RCC 7860 (cell line): ENCODE measurements around the gene PPP1R3A.

ENCODE experiments used
- DNase-seq: peaks from one replicate; pipeline ENCODE4 v3.0.0-alpha.2; 2015; ENCODE audit warnings: low spot score
- FAIRE-seq: peaks from 2 replicates; lab custom pipeline; 2012; peaks lifted over from hg19 to GRCh38; lab: Jason Lieb, UNC

The PPP1R3A gene

DNA sequence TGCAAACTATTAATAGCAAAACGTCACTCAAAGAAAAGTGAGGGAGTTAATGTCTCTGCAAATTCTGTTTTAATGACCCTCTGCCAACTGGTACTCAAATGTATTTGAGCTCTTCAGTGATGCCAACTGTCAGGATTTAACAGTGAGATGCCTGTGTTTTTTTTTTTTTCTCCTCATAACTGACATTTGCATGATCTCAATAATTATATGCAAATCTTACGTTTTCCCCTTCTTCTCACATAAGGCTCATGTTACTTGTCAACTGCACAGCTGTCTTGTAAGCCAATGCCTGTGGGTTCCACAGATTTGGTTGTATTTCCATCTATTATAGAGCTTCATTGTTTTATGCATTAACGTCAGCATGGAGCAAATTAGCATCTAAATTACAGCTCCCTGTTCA, 38.2 kb downstream of the PPP1R3A start:
- DNase-seq = no peak
- FAIRE-seq = no peak

DNA sequence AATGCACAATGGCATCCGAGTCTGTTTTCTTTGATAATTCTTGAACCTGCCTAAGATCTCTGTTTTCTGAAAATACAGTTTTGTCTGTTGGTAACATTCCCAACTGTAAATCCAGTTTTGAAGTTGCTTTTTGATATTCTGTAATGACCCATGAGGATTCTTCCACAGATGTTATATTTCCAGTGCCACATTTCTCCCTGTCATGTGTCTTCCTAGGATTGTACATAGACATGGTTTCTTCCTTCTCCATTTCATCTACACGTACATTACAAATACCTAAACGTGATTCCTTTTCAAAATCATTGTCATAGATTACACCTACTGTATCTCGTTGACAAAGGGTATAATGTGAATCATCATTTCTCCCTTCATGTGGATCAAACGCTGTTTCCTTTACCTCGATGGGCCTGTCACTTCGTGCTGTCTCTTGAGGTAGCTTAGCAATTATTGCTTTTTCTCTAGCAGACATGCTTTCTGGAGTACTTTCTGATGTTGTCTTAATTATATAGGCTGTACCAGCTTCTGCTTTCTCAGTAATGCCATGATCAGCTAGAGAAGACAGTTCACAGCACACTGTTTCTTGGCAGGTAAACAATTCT, 40.3 kb downstream of the PPP1R3A start:
- no peak for DNase-seq
- no peak for FAIRE-seq

DNA sequence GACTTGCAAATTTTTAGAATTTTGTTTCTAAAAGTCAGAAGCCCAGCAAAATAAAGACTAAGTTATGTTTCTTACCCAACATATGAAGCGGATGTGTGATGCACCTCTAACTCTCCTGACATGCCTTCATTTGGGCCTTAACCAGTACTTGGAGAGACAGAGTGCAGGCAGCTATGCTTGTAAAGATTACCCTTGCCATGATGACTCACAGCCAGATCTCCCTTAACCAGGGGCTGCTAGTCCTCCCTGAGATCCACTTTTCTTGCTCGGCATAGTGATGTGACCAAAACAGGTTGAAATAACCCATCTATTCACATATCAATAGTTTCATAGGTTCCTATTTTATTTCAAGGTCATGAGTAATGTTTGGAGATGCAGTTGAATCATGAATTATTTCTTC, 43.6 kb downstream of the PPP1R3A start:
- DNase-seq = no peak
- no peak for FAIRE-seq

DNA sequence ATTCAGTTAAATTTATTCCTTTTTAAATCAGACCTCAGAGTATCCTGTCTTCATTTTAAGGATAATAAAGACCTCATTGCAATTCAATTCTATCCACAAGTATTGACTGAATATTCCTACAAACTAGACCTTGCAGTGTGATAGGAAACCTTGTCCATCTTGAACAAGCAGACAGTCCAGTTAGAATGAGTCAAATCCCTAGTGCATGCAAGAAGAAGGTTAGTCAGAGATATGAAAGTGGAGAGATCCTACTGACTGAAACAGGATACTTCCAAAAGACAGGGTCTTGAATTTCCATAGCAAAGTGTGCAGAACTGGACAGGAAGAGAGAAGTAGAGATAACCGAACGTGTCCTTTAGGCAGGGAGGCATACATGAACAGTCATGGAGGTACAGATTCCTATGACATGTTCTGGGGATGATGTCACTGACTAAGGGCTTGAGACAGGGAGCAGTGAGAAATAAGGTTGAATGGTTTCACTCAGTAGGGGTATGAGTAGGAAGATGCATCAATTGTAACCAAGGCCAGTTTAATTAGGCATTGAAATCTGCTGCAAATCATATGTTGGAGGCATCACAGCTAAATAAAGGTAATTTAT, 45.2 kb downstream of the PPP1R3A start:
- DNase-seq (no peak), FAIRE-seq (no peak)

DNA sequence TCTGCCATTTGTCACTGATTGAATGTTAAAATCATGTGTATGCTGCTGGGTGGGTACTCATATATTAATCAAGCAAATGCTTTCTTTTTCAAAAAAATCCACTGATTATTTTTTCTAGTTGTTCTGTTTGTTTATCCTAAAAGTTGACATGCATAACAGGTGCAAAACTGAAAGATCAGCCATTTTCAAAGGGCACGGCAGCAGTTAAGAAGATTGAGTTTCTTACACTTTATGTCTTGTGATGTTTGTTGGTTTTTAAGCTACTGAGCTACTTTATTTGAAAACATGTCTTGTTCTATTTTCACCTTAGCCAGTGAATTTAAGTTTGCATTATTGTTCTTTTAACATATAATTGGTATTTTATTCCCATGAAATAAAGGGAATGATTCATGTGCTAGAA, 45.8 kb downstream of the PPP1R3A start:
- DNase-seq = no peak
- FAIRE-seq = no peak

DNA sequence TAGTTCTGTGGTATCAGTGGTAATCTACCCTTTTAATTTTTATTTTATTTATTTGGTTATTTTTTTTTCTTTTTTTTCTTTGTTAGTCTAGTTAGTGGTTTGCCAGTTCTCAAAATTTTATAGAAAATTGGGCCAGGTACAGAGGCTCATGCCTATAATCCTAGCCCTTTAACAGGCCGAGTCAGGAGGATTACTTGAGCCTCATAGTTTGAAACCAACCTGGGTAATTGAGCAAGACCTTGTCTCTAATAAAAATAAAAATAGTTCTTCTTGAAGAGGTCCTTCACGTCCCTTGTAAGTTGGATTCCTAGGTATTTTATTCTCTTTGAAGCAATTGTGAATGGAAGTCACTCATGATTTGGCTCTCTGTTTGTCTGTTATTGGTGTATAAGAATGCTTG, 51.5 kb downstream of the PPP1R3A start:
- no peak for DNase-seq
- FAIRE-seq = no peak

DNA sequence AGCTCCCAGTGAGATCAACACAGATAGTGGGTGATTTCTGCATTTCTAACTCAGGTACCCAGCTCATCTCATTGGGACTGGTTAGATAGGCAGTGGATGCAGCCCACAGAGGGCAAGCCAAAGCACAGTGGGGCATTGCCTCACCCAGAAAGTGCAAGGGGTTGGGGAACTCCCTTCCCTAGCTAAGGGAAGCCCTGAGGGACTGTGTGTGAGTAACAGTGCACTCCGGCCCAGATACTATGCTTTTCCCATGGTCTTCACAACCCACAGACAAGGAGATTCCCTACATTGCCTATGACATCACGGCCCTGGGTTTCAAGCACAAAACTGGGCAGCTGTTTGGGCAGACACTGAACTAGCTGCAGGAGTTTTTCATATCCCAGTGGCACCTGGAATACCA, 62.8 kb downstream of the PPP1R3A start:
- FAIRE-seq = no peak

DNA sequence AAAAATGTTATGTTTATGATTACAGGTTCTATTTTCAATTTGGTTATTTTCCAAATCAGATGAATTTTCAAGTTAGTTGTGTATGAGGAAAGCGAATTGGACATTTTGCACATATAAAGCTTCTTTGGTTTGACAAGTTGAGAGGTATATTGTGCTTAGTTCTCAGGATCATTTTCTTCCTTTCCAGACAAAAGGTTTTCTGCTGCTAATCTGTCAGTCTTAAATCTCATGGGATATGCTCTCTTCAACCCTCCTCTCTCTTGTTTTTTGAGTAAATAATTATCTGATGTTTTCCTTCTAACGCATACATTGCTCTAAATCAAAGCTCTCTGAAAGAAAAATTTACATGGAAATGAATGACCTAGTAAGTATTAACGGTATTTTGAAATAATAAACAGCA, 77.9 kb downstream of the PPP1R3A start:
- FAIRE-seq (no peak), DNase-seq (no peak)

More for the DNA sequence above, 62.8 kb downstream of the PPP1R3A start:
- no peak for DNase-seq

DNA sequence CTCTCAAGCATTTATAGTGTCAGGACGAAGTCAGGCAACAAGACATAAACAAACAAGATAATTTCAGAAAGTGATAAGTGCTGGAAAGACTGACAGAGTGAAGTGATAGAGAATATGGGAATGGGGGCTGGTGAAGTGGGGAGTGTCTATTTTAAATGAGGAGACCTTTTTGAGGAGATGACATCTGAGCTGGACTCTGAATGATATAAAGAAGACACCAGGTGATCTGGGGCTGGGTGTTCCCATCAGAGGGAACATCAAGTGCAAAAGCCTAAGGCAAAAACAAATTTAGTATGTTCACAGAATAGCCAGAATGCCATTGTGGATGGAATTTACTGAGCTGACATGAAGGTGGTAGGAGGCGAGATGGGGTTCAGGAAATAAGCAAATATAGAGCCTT, 83.4 kb downstream of the PPP1R3A start:
- DNase-seq (no peak), FAIRE-seq (no peak)

DNA sequence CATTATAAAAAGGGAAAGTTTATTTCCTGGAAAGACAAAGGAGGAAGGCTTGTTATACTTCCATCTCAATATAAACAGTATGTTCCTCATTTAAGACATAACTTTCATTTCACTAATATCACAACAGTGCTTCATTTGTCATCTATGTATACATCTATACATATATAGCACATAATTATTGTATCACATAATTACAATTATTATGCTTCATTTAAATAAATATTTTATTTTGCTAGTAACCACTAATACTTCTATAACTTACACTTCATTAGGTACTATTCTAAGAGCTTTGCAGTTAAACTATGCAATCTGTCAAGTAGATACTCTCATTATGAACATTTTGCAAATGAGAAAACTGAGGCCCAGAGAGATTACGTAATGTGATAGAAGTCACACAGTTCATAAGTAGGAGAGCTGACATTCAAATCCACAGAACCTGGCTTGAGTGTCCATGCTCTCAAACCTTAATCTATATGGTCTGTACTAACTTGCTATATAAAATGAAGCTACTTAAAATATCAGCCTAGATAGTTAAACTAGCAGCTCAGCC, 86.5 kb downstream of the PPP1R3A start:
- FAIRE-seq = no peak
- no peak for DNase-seq

DNA sequence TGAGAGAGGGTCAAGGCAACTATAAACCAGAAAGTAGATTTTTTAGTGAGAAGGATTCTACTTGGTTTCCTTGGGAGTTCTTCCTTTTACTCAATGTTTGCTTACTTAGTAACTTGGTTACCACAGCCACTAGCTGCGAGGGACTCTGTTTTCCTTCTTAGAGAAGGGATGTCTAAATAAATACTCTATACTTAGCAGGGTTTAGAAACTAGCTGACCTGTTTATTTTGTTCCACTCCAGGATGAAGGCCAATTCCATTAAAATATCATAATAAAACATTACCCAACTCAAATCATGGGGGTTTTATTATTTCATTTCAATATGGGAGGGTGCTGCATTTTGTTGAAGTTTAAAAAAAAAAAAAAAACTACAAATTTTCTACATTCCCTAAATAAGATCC, 87.3 kb downstream of the PPP1R3A start:
- DNase-seq (no peak), FAIRE-seq (no peak)

DNA sequence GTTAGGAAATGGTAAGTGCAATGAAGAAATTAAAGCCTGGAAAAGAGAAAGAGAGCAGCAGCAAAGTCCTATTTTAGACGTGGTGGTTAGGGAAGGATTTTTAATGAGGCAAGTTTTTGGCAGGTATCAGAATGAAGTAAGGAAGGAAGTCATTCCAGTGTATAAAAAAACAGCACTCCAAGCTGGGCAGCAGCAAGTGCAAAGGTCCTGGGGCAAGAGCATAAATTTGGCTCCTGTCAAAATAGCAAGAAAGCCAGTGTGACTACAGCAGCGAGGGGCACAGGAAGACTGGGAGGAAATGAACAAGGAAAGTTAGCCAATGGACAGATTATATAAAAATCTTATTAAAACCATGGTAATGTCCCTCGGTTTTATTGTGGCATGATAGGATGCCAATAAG, 90.2 kb downstream of the PPP1R3A start:
- FAIRE-seq (no peak), DNase-seq (no peak)
